ENCODE data around the gene DACH1. TPM values are rescaled to one million over a fixed set of nuclear protein-coding genes. Genes with fewer than 3 reads are reported as not detected.
"Not testable (repeated sequence)": the region's sequence is repeated elsewhere in the genome, so short reads cannot be mapped to it uniquely, and the experiment has no call there.

Gene DACH1
- total RNA-seq = 0.74 and 2.6 TPM in 2 replicates

DNA sequence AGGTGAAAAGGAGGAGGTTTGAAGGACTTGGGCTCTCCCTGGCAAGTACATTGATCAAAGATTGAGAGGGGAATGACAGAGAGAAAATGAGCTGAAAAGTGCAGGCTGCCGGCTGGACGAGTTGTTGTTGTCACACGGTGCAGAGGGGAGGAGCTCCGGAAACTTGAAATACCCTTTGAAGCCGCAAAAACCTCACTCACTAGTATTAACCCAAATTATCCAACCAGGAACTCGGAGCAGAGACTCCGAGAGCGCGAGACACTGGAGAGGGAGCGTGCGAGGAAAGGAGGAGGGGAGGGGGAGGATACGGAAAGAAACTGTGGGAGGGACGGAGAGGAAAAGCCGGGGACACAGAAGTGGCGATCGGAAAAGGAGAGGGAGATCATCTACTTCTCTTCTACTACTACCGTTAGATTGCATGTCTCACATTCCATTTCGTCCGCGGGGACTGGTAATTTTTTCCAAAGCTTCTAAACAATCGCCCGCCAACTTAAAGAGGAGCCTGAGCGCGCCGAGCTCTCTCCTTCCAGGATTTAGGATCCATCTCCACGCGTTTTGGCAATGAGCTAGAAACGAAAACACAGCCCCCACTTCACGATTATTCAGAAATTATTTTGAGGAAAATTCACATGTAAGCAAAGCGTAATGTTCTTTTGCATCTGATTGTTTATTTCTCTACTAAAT lies at the start of gene DACH1:
TSS of gene DACH1 (minus strand) at position 74 of the 684 bp plus-strand sequence.
- peak; percentile 22 for DNase-seq (ENCODE audit: low read depth, low spot score)

DNA sequence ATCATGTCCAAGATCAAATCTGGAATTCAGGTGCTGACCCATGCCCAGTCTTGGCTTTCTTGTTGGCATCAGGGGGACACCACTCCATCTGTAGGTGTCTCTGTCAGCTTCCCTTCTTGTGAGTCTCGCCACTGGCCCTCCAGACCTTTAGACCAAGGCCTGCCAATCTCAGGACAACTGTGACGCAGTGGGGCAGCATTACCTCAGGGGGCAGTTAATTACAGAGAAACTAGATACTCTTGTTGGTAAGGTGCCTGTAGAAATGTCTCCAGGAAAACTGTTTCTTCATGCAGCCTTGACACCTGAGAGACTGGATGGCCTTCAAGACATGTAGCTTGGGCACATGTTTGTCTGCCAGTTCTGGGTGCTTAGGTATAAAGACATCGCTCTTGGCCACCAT lies 46.7 kb upstream of the DACH1 start:
- DNase-seq (ENCODE audit: low read depth, low spot score) = no peak

DNA sequence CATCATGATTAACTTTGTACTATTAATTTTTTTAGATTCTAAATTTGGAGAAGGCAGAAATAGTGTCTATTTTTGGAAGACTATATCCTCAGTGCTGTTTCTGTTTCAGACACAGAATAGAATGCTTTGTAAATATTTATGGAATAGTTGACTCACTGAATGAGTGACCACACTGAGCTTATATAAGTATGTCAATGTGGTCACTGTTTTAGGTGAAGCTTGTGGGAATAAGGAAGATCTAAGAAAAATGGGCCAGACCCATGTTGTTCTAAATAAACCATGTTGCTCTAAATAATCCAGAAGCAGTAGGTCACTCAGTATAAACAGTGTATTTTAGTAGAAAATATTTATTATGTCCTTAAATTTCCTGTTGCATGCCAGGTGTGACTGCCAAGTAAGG lies 45.5 kb upstream of the DACH1 start:
- no peak for DNase-seq (ENCODE audit: low read depth, low spot score)

DNA sequence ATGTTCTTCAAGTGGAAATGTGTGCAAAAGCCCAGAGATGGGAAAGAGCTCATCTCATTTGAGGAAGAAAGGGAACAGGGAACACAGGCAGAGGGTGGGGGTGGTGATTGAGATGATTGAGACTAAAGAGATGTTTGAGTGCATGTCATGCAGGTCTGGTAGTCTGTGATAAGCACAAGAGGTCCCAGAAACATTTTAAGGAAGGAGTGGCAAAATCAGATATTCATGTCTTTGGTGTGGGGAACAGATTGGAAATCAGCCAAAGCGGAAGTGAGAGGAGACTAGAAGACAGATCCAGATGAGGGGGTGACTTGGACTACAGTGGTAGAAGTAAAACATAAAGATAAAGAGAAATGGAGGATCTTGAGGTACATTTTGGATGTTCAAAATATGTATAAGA lies 39.4 kb upstream of the DACH1 start:
- DNase-seq (ENCODE audit: low read depth, low spot score) = no peak

DNA sequence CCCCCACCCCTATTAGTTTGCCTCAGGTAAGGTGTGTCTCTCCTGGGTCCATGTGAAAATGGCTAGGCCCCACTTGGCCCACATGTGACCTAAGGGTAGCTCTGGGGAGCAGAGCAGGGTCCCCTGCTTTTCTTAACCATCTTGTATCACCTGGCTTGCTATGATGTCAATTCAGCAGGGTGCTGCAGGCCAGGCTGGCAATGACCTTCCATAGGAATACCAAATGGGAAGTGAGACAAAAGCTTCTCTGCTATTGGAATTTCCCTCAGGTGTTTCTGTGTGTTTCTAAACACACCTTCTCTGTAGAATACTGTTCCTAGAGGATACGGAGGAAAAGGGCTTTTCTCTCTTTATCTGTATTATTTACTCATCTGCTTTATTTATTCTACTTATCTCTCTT lies 35.7 kb upstream of the DACH1 start:
- no peak for DNase-seq (ENCODE audit: low read depth, low spot score)

DNA sequence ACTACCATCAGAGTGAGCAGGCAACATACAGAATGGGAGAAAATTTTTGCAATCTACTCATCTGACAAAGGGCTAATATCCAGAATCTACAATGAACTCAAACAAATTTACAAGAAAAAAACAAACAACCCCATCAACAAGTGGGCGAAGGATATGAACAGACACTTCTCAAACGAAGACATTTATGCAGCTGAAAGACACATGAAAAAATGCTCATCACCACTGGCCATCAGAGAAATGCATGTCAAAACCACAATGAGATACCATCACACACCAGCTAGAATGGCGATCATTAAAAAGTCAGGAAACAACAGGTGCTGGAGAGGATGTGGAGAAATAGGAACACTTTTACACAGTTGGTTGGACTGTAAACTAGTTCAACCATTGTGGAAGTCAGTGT lies 26.5 kb upstream of the DACH1 start:
- not testable (repeated sequence) for DNase-seq (ENCODE audit: low read depth, low spot score)

DNA sequence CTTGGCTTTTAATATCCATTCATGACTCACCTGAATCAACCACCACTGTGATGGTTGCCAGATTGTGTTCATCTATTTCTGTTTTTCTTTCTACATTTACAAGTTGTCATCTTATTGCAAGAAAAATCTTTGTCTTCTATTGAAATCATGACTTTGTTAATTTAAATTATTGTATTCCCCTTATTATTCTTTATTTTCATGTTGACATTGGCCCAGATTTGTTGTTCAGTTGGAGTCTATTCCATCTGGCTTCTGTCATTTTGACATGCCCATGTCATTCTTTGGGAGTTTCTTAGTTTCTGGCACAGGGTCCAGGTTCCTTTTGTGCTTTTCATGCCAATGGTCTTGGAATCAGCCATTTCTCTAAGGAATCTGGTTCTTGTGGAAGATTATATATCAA lies 19.9 kb upstream of the DACH1 start:
- no peak for DNase-seq (ENCODE audit: low read depth, low spot score)

DNA sequence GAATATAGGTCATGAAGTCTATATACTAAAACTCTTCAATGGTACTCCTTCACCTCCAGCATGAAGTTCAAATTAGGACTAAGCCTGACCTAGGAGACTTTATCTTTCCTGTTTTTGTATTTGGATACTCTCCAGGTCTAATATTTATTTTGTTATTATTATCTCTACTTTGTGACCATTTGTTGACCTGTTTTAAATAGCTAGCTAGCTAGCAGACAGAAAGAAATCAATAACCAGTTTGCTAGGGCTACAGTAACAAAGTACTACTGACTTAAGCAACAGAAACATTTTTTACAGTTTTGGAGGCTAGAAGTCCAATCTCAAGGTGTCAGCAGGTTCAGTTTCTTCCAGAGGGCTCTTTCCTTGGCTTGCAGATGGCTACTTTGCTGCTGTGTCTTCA lies 15.1 kb upstream of the DACH1 start:
- DNase-seq (ENCODE audit: low read depth, low spot score) = no peak

DNA sequence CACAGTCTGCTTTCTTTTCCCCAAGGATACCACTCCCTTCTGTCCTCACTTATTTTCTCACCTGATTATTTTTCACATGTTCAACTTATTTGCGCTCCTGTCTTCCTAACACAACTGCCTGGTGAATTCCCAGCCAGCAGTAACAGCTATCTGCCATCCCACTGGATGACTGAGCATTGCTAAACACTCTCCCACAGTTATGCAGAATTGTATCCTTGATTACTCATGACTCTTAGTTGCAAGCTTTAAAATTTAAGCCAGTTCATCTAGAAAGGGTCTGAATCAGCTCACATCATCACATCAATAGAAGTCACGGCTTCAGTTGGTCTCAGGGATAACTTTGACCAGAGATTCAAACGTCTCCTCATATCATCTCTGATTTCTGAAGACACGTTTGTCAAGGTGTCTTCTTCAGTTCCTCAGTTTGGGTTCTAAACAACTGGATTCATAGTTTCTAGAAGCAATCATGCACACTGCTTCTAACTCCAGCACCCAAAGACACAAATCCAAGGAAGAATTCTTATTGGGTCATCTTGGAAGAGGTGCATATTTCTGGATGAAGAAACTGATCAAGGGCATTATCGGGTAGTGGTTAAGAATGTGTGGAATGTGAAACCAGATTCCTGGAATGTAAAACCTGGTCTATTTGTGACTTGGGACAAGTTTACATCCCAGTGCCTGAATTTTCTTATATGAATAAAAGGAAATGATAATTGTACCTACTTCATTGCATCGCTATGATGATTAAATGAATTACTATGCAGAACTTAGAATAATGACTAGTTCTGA lies 13.9 kb upstream of the DACH1 start:
- DNase-seq (ENCODE audit: low read depth, low spot score) = no peak

DNA sequence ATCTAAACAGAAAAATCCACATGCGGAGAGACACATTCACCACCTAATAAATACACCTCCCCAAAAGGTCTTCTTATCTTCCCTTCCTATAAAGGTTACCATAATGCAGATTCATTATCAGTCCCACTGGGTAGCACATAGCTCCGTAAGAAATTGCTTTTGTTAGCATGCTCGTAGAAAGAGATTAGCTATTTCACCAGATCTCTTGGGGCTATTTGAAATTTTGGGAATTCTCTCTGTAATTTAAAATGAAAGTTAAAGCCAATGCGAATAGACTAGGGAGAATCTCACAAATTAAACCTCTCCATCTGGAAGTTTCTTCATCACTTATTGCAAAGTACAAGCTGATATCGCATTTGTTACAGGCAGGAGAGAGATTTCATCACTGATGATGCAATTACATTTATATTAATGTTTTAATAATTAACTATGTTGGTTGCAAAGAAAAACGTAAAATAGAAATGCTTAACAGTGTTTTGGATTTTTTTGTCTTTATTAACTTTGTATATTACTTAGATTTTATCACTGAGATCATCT lies 12.9 kb upstream of the DACH1 start:
- no peak for DNase-seq (ENCODE audit: low read depth, low spot score)

DNA sequence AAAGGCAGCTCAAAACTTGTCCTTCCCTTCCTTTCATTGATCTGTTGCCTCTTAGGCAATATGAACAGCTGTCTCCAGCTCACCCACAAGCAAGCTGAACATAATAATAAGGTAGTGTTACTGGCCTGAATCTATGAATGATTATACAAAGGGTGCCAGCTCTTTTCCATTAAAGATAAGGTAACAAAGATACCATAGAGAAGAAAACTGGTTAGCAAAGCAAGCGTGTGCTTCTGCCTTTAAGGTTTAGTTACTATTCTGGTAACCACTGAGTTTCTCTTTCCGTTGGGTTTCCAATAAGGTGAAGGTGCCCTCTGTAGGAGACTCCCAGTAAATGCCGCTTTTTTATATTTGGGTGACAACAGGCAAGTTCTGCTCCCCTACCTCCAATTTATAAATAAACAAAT lies 12.1 kb upstream of the DACH1 start:
- no peak for DNase-seq (ENCODE audit: low read depth, low spot score)

DNA sequence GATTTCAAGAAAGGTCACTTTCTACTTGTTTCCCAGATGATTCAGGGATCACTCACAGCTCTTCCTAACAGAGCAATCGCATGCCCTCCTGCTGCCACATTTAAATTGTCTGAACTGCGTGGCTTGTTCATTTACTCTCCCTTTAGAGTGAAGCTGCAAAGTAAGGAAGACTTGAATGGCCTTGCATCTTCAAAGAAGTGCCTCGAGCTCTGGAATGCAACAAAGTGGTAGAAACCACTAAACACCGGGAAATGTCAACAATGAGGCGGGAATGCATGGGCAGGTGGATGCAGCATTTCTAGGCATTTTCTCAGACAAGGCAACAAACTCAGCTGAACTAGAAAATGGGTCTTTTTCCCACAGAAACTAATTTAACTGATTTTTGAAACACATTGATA lies 10.3 kb upstream of the DACH1 start:
- no peak for DNase-seq (ENCODE audit: low read depth, low spot score)

DNA sequence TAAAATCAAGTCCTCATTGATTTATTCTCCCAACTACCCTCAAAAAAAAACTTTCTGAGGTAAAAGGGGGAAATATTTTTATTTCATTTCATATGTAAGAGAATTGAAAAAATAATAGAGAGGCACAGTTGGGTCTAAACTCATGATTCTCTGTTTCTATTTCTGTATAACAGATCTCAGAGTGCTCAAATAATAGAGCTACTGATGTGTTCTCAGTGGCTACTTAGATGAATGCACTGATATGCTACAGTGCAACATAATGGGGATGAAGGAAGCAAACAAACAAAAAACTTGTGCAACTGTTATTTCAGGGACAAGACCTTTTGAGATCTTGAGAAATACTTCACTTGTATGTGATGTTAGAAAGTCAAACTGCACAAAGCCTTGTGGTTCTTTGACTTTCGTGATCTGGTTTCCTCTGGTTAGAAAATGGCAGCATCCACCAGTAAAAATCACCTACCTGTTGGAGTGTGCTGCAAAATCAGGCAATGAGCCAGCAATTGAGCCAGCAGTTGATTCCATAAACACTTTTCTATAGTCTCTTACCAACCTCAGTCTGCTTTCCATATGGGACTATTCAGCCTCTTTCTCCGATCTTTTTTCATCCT lies 9.7 kb upstream of the DACH1 start:
- no peak for DNase-seq (ENCODE audit: low read depth, low spot score)

DNA sequence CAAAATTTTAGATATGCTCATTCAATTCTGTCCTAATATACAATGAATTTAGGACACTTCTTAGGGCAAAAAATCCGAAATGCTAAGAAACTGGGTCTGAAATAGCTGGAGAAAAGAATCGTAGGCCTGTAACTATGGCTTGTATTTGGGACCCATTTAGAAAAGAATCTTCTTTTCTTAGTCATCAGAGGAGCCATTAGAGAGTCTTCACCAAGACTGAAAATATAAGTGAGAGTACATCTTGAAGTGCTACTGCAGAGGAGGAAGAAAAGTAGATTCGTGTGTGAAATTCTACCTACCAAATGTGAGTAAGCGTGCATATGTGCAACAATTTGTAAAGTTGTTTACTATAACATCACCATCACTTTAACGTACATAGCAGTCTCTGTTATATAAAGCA lies 8.8 kb upstream of the DACH1 start:
- DNase-seq (ENCODE audit: low read depth, low spot score) = no peak

DNA sequence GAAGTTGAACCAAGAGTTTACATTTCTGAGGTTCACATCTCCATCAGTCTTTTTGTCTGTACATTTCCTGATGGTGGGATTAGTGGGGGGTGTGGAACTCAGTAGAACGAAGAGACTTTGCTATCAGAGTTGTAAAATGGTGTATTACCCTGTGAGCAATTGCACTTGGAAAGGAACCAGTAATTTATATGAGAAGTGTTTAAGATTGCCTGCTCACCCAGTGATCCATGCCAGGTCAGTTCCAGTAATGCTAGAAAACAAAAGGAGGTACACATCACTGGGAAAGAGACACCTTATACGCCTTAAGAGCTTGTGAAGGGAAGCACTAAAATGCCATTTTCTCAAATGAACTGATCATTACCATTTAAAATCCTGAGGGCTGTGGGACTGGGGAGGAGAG lies 7.5 kb upstream of the DACH1 start:
- DNase-seq (ENCODE audit: low read depth, low spot score) = no peak

DNA sequence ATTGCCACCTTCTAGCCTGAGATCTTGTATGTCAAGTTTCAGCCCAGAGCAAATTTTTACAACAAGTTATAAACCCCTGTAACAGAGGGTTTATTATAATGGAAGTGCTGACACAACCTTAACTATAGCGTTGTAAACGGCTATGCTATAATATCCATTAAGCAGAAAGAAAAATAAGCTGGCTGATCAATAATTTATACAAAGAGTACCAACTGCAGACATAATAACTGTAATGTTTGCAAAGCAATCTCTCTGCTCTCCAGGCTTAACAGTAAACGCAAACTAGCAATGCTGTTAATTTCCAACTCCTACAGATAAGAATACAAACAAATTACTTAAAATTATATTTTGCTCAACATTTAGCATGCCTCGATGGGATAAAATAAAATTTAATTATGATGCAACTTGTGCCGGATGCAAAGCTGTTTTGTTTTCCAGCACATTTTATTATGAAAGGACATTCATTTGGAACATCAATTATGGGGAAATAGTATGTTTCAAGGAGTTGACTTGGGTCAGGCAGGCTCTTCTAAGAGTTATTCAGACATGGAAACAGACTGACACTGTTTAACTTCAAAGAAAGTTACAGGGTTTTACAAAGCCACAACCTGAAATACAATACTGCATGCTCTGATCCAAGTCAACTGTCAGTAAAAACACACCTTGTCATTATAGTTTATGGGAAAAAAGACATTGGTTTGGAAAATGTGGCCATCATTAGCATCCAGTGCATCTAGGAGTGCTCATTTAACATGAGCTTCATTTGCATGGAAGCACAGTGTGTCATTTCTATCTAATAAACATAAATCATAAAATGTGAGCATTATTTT lies 6.6 kb upstream of the DACH1 start:
- DNase-seq (ENCODE audit: low read depth, low spot score) = no peak

DNA sequence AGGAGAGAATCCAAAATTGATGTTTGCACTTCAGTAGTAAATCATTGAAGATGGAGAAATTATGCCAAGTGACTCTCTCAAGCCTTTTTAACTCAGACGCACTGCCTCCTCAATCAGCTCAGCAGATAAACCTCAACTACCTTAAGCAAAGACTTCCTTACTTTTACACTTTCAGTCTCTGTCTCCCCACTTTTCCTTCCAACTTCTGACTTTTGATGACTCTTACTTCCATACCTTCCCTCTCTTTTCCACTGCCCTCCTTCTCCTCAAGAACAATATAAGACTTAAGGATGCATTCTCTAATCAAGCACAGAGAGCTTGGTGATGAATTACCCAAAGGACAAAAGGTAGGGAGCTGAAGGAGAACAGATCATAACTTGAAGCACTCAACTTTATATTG lies 4.8 kb upstream of the DACH1 start:
- DNase-seq (ENCODE audit: low read depth, low spot score) = no peak

DNA sequence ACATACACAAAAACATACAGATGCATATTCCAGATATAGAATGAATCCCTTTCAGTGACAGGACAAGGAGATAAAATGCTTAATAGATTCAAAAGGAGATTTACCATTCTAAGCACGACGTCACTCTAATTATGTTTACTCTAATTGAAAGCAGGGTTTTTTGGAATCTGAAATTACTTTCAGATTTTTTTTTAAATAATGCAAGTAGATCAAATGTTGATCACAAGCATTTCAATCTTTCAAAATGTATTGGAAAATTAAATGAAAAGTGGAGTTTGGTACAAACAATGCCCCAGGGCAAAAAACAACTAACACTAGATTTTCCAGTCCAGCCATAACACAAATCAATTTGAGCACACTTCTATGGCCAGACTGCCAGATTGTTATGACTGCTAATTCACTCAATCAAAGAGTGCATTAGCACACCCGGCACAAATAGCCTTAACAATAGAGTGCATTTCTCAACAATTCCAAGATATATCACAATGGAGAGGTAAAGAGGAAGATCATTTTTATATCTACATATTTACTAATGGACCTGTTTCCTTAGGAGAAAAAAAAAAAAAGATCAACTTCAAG lies 4.3 kb upstream of the DACH1 start:
- DNase-seq (ENCODE audit: low read depth, low spot score) = no peak

DNA sequence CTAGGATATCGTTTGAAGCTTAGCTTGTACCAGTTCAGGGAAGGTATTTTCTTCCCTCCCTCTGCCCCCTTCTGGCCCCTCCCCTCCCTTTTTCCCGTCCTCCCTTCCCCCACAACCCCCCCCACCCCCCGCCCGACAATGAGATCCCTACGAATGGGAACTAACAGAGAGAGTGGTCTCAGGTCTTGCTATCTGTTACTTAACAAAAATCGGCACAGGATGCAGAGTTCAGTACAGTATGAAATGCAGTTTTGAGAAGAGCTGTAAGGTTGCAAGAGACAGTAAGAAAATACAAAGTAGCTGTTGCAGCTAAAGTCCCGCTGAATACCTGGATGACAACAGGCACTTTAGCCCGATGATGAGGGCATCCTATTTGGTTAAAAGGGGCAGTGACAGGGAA lies 3.1 kb upstream of the DACH1 start:
- no peak for DNase-seq (ENCODE audit: low read depth, low spot score)

DNA sequence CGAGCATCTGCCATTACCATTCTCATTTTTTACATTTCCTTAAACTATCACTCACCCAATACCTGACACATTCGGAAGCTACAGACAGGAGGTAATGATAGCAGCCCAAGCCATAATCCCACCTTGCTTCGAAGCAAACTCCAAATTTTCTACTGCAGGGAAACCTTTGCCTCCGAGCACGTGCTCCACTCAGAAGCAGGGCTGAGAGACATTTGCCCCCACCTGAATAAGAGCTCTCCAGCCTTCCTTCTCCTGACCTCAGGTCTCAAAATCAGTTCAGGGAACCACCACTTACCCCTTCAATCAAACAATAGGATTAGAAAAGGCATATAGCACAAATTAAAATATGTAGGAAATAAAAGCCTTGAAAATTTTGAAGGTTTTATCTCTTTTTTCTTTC lies 2.3 kb upstream of the DACH1 start:
- DNase-seq (ENCODE audit: low read depth, low spot score) = no peak

All from pulmonary artery endothelial cell (primary cell).